Measurements from ENCODE around the gene TARS3. TPM values are rescaled to one million over a fixed set of nuclear protein-coding genes. Genes with fewer than 3 reads are reported as not detected.
A peak's percentile ranks its signal among the peaks of the same experiment; 100 is the strongest.

The TARS3 gene
- polyA plus RNA-seq, 2 of the 4 experiments (the other 2 are of a cell fraction) = 6.7 to 9.5 TPM

DNA sequence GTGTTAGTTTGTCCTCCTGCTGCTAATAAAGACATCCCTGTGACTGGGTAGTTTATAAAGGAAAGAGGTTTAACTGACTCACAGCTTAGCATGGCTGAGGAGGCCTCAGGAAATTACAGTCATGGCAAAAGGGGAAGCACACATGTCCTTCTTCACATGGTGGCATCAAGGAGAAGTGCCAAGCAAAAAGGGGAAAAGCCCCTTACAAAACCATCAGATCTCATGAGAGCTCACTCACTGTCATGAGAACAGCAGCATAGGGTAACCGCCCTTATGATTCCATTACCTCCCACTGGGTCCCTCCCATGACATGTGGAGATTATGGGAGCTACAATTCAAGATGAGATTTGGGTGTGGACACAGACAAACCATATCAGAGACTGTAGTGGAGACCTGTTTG is 99.1 kb downstream of the TARS3 start:
- ChIA-PET POLR2A (no interaction called here), CTCF (interaction anchor here (1.2 to 3.4 kb wide), 2 partner anchors 9 to 16 kb away, joined by 4 to 22 read pairs; no protein-coding TSS in a partner anchor)
- FAIRE-seq (no peak), ATAC-seq (no peak), DNase-seq (ENCODE audit: low read depth in 1 of 2, low spot score in 1 of 2) (no peak)
- Histone ChIP-seq H3K4me1 (no peaks in the 10 kb centered on the region), H3K9me3 (no peaks in the 10 kb centered on the region), H3K4me3 (no peak overlapping the region), H3K27ac (no peak overlapping the region), H3K4me2 (no peak overlapping the region)
- no peak for TF ChIP-seq TFCP2L1 (CRISPR knock-in tag; IDR thresholded peaks at IDR 0.05)
- TF ChIP-seq, protein P1, sequence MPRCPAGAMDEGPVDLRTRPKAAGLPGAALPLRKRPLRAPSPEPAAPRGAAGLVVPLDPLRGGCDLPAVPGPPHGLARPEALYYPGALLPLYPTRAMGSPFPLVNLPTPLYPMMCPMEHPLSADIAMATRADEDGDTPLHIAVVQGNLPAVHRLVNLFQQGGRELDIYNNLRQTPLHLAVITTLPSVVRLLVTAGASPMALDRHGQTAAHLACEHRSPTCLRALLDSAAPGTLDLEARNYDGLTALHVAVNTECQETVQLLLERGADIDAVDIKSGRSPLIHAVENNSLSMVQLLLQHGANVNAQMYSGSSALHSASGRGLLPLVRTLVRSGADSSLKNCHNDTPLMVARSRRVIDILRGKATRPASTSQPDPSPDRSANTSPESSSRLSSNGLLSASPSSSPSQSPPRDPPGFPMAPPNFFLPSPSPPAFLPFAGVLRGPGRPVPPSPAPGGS (IDR thresholded peaks at IDR 0.05) = no peak
- no peak for TF ChIP-seq RFX5 (IDR thresholded peaks at IDR 0.05)
- 69% methylated on average over 1 of the region's 1 CpG for WGBS (ENCODE audit: missing lambda C conversion rate)

DNA sequence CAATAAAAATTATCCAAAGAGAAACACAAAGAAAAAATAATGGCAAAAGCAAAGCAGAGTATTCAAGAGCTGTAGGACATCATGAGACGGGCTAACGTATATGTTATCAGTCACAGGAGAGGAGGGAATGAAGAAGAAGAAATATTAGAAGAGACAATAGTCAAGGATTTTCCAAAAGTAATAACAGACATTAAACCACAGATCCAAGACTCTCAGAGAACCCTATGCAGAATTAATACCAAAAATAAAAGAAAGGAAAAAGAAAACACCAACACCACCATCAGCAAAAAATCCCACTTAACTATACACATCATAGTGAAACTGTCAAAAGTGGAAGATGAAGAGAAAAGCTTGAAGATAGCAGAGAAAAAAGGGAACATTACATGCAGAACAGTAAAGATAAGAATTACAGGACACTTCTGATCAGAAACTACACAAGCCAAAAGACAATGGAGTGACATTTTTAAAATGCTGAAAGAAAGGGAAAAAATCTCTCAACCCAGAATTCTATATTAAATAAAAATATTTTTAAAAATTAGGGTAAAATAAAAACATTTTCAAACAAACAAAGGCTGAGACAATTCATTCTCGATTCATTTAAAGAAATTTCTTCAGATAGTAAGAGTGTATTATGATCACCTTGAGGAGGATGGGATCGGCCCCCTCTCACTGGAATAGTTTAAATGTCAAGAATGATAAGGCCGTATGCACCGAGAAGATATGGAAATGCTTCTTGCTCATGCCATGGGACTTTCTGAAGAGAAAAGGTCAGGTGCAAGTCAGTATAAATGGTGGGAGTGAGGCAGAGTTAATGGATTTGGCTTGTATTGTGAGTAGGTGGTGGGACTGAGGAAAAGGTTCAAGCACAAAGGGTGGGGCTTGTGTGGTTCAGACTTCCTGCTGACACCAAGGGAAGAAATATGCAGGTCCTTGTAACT is 100.6 kb downstream of the TARS3 start:
- WGBS (ENCODE audit: missing lambda C conversion rate) = 81% methylated on average over 6 of the region's 6 CpGs
- Histone ChIP-seq H3K4me2 (no peak overlapping the region), H3K4me1 (no peaks in the 10 kb centered on the region), H3K9me3 (no peaks in the 10 kb centered on the region), H3K27ac (no peak overlapping the region), H3K4me3 (no peak overlapping the region)
- TF ChIP-seq MAZ (IDR thresholded peaks at IDR 0.05; ENCODE audit: borderline replicate concordance, low read depth, low read length) (no peak), FOSL2 (IDR thresholded peaks at IDR 0.05) (no peak), FOSL2 (CRISPR knock-in tag; IDR thresholded peaks at IDR 0.05) (no peak), ESRRA (IDR thresholded peaks at IDR 0.05; ENCODE audit: borderline replicate concordance, low read length) (no peak), HES2 (IDR thresholded peaks at IDR 0.05) (no peak), CTCF (IDR thresholded peaks at IDR 0.05) (no peak), CHD2 (IDR thresholded peaks at IDR 0.05; ENCODE audit: low read length, partially characterized antibody) (no peak), ZFP36 (IDR thresholded peaks at IDR 0.05; ENCODE audit: borderline replicate concordance, partially characterized antibody) (no peak), FOXS1 (CRISPR knock-in tag; IDR thresholded peaks at IDR 0.05) (no peak), GATA3 (IDR thresholded peaks at IDR 0.05; ENCODE audit: borderline replicate concordance) (no peak), CEBPB (IDR thresholded peaks at IDR 0.05) (no peak), KDM1A (IDR thresholded peaks at IDR 0.05; ENCODE audit: low read depth) (no peak), PHF8 (IDR thresholded peaks at IDR 0.05; ENCODE audit: borderline replicate concordance, low read depth) (no peak), HOXA7 (CRISPR knock-in tag; IDR thresholded peaks at IDR 0.05) (no peak), NPAS2 (CRISPR knock-in tag; IDR thresholded peaks at IDR 0.05; ENCODE audit: borderline replicate concordance) (no peak)
- FAIRE-seq (peak; percentile 83), ATAC-seq (no peak), DNase-seq (ENCODE audit: low read depth in 1 of 2, low spot score in 1 of 2) (no peak)
- ChIA-PET POLR2A (no interaction called here), CTCF (interaction anchor here (0.6 to 3.4 kb wide), 6 partner anchors 17 to 608 kb away, joined by 3 to 22 read pairs (median 4); no protein-coding TSS in a partner anchor)

DNA sequence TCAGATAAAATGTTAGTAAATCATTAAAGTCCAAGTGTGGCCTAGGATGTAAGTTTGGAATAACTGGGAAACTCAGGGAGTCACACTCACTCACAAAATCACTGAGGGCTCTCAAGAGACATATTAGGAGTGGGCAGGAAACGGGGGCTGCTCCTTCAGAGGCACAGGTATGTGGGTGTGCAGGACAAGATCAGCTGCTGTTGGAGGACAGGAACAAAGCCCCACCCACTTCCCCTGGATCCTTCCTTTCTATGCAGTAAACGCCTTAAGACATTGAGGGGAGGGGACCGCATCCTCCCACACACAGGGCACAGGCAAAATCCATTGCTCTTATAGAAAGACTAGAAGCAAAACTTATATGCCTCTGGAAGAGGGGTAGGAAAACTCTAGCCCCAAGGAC is 102.3 kb downstream of the TARS3 start:
- FAIRE-seq = no peak
- ATAC-seq = no peak
- ChIA-PET CTCF (interaction anchor here (1.0 to 2.2 kb wide), 7 partner anchors 13 to 322 kb away, joined by 3 to 10 read pairs (median 6); no protein-coding TSS in a partner anchor), POLR2A (no interaction called here)
- DNase-seq (ENCODE audit: low read depth in 1 of 2, low spot score in 1 of 2) = no peak
- 70% methylated on average over 3 of the region's 3 CpGs for WGBS (ENCODE audit: missing lambda C conversion rate)
- Histone ChIP-seq H3K4me1 (no peaks in the 10 kb centered on the region; the same call in 1 of the 3 replicates), H3K27ac (no peak overlapping the region), H3K4me3 (no peak overlapping the region), H3K4me2 (no peak overlapping the region), H3K9me3 (no peaks in the 10 kb centered on the region)
- TF ChIP-seq SREBF2 (IDR thresholded peaks at IDR 0.05) (no peak), RCOR1 (IDR thresholded peaks at IDR 0.05; ENCODE audit: low read depth, low read length) (no peak), POLR2A (IDR thresholded peaks at IDR 0.05; ENCODE audit: low read length) (no peak), FOSL2 (IDR thresholded peaks at IDR 0.05) (no peak), FOSL2 (CRISPR knock-in tag; IDR thresholded peaks at IDR 0.05) (no peak), CBX2 (IDR thresholded peaks at IDR 0.05; ENCODE audit: borderline replicate concordance, low read depth) (no peak), GATA3 (IDR thresholded peaks at IDR 0.05; ENCODE audit: borderline replicate concordance) (no peak)
- TF ChIP-seq, protein P2, sequence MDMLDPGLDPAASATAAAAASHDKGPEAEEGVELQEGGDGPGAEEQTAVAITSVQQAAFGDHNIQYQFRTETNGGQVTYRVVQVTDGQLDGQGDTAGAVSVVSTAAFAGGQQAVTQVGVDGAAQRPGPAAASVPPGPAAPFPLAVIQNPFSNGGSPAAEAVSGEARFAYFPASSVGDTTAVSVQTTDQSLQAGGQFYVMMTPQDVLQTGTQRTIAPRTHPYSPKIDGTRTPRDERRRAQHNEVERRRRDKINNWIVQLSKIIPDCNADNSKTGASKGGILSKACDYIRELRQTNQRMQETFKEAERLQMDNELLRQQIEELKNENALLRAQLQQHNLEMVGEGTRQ (IDR thresholded peaks at IDR 0.05) = no peak
- TF ChIP-seq, protein P3, sequence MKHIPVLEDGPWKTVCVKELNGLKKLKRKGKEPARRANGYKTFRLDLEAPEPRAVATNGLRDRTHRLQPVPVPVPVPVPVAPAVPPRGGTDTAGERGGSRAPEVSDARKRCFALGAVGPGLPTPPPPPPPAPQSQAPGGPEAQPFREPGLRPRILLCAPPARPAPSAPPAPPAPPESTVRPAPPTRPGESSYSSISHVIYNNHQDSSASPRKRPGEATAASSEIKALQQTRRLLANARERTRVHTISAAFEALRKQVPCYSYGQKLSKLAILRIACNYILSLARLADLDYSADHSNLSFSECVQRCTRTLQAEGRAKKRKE (CRISPR knock-in tag; IDR thresholded peaks at IDR 0.05; ENCODE audit: low read depth) = no peak

Measured in A549 (cell line).